Stimulated activated CD4-positive, alpha-beta T cell treated with anti-CD3 and anti-CD28 coated beads, Interleukin-1b, Interleukin-23, amount 100 ng/mL, for 4 hours (primary cell): Measurements from ENCODE around the gene PDLIM7.
"Not testable (repeated sequence)": the region's sequence is repeated elsewhere in the genome, so short reads cannot be mapped to it uniquely, and the experiment has no call there.

Experiments used
- DNase-seq, 2 donors: peaks; one replicate each; pipeline ENCODE4 v3.0.0-alpha.2; 2020; ENCODE audit warnings: low read depth in 2 of 2

PDLIM7 gene, protein sequence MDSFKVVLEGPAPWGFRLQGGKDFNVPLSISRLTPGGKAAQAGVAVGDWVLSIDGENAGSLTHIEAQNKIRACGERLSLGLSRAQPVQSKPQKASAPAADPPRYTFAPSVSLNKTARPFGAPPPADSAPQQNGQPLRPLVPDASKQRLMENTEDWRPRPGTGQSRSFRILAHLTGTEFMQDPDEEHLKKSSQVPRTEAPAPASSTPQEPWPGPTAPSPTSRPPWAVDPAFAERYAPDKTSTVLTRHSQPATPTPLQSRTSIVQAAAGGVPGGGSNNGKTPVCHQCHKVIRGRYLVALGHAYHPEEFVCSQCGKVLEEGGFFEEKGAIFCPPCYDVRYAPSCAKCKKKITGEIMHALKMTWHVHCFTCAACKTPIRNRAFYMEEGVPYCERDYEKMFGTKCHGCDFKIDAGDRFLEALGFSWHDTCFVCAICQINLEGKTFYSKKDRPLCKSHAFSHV

DNA sequence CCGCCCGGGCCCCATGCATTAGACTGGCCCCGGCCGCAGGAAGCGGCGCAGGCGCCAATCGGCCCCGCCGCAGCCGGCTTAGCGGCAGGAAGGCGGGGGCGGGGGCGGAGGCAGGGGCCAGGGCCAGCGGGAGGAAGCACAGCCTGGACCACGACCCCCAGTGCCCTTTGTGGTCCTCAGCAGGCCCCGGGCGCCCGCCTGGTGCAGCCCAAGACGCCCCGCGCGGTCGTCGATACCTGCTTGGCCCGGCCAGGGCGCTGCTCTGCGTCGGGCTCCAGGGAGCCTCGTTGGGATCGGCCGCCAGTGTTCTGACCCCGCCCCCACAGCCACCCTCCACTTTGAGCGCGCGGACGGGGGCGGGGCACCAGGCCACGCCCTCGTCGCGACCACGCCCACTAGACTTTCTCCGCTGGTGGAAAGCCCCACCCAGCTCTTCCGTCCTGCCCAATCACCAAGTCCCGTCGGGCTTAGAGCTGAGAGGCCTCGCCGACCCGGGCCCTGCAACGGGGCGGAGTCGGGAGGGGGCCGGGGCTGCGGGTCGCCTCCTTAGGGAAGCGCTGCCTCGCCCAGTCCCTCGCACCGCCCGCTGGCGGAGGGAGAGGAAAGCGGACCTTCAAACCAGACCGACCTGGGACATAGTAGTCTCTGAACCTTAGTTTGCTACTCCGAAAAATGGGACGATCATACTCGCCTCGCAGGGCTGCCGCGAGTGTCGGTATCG, at the start of gene PDLIM7:
Gene PDLIM7, minus strand, starts transcription at position 313 of the 721 bp plus-strand sequence. CDS start 1,092 bp downstream, outside the sequence.
- peak; percentile 94 for DNase-seq

DNA sequence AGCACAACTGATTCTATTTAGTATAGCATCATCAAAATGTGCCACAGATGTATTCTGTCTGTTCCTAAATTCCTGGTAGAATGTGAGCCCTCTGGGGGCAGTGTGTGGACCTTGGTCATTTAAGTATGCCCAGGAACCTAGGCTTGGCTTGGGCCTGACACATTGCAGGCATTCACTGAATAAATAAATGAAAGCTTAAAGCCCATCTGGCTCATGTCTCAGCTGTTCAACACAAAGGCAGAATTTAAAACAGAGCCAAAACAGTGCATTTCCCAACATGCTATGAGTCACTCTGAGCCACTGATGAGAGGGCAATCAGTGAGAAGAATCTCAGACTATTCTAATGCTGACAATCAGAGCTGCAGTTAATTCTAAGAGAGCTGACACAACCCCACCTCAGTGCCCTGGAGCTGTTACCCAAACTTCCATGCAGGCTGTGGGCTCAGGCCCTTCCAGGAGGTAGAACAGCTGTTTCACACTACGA, 48.9 kb upstream of the PDLIM7 start:
- DNase-seq: no peak

DNA sequence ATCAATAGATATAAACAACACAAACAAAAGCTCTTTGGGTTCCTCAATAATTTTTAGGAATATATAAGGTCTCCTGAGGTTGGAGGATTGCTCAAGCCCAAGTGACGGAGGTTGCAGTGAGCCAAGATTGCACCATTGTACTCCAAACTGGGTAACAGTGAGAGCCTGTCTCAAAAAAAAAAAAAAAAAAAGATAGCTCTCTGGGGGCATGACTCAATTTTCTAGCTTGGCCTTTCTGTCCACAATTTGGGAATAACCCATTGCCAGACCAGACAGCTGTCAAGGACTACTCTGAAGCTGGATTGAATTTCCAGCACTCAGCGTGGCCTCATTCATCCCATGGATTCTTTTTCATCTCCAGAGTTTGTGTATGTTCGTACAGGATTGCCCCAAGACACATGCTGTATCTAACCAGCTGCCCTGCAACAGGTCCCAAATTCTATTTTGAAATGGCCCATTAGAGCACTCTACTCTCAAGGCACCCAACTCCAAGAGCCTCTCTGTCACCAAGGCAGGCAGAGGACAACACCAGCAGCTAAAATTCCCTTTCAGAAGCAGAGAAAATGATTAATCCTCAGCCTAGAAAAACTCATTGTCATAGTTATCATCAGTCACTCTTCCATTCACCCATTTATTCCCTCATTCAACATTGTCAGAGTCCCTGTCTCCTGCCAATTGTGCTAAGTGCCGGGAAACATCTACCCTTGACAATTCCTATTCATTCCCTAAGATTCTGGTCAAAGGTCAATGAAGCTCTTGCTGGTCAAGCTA, 48.3 kb upstream of the PDLIM7 start:
- DNase-seq: no peak

DNA sequence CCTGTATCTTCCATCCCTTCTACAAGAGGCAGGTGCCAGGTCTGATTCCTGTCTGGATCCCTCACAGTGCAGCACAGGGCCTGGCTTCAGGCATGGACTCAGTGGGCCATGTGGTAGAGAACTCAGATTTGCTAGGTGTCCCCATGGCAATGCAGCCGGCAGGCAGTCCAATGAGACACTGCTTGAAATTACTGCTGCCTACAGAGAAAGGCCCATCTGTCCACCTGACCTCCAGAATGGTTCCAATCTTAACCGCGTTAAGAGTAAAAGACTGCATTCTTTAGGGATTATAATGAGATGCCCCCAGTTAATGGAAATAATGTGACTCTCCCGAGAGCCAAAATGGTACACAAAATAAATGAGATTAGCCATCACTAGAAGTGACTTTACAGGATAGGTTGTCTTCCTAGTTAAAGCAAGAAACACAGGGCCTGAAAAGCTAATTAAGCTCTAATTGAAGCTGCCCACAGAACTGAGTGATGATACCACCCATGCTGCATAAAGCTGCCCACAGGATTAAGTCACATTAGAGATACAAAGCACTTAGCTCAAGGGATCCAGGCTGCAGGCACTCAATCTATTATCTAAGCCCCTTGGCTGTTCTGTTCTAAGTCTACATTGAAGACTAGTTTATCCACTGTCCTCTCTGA, 45.5 kb upstream of the PDLIM7 start:
- no peak for DNase-seq

DNA sequence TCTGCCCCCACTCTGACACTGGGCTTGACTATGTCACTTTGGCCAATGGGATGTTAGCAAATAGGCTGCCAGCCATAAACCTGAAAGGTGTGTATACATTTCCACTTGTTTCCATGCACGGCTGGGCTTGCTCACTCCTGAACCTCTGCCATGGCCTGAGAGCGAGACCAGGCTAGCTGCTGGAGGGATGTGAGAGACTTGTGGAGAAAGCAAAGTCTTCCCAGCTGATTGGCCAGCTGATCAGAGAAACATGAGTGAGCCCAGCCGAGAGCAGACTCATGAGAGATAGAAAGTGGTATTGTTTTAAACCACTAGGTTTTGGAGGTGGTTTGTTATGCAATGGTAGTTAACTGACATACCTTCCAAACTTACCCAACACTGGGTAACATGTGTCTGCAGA, 43.0 kb upstream of the PDLIM7 start:
- no peak for DNase-seq

DNA sequence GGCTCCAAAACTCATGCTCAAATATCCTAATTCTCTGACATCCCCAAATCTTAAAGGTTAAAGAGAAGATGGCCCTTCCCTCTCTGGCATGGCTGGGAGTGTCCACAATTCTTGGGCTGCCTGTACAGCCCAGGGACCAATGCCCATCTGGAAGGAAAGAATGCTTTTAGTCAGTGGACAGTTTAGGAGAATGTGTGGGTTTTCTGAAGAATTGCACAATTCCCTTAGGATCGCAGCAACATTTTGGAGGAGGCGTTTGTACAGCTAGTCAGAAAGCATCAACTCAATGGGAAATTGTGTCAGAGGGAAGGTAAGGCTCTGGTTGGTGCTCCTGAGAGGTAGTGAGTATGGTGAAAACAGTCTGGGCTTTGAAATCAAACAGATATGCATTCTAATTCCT, 42.0 kb upstream of the PDLIM7 start:
- no peak for DNase-seq

DNA sequence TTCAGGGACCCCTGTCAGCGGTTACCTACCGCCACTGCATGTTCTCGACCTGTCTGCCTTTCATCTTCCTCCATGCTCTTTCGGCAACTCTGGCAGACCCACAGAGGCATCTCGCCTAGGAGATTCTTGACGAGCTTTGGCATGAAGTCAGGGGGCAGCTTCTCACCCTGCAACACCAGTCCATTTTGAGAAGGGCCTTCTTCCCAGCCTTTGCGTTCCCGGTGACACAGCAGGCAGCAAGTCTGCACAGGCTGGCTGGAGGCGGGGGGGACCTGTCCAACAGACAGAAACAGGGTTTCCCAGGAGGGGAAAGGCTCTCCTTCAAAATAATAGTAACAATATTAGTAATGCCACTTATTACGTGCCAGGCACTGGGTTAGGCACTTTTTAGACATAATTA, 41.5 kb upstream of the PDLIM7 start:
- no peak for DNase-seq

DNA sequence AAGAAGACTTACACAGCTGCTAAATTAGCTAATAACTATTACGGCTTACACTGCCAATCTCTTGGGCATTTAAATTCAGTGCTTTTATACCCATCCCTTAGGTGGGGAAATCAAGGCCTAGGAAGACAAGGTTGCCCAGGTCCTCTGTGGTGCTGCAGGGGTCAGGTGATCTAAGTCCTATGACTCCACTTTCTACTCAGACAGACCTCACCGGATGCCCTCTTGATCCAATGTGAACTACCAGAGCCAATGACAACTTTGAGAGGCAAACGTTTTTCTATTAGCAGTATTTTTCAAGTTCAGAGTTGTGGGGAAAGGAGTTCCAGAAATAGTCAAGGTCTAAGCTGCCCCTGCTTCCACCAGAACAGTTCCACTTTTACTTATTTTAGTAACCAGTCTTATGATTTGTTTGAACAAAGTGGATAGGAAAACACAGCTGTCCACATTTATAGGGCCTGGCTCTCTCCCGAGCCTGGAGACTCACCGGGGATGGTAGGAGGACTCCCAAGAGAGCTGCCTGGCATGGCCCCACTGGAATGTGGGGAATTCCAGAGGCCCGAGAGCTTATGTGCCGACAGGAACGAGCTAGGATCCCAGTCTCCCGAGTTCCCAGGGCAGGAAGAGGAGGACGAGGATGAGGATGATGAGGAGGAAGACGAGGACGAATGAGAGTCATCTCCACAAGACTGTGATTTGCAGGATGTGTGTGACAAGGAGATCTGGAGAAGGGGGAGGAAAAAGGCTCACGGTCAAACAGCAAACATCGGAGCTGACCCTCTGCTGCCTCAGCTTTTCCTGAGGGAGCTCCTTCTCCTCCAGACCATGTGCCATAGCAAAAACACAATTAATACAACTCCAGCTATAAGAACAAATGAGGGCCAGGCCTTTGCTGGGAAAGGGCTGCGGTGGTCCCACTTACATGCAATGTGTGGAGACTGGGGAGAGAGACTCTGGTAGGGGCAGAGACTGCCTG, 40.3 kb upstream of the PDLIM7 start:
- DNase-seq: no peak

DNA sequence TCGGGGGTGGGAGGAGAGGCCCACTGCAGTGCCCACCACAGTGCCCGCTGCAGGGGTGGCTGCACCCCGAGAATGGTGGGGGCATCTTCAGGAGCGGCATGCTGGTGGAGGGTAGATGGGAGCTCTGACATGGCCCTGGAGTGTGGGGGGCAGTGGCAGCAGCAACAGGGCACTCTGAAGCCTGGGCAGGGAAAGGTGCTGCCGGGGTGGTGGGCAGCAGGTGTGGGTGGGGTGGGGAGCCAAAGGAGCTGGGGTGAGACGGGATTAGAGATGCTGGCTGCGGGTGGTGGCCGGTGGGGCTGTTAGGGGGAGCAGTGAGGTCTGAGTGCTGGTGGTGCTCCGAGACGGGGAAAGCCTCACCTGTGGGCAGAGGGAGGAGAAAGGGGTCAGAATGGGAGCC, 39.0 kb upstream of the PDLIM7 start:
- no peak for DNase-seq

DNA sequence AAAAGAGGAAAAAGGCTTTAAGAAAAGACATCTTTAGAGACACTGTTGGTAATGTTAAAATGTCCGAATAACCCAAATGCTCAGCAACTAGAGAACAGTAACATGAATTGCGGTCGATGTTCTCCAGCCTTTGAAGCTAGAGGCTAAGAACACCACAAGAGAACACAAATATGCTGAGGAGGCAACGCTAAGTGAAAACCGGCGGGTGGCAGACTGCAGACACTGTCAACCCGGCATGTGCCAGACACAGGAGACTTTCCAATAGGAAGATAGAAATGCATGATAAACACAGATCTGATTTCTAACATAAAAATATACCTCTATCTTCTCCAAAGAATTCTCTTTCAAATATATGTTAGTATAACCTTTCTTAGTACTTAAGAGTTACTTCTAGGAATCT, 37.7 kb upstream of the PDLIM7 start:
- DNase-seq: no peak

DNA sequence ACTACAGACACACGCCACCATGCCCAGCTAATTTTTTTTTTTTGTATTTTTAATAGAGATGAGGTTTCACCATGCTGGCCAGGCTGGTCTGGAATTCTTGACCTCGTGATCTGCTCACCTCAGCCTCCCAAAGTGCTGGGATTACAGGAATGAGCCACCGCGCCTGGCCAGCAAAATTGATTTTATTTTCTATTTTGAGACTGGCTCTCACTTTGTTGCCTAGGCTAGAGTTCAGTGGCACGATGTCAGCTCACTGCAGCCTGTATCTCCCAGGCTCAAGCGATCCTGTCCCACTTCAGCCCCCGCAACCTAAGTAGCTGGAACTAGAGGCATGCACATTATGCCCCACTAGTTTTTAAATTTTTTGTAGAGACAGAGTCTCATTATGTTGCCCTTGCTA, 37.0 kb upstream of the PDLIM7 start:
- not testable (repeated sequence) for DNase-seq

DNA sequence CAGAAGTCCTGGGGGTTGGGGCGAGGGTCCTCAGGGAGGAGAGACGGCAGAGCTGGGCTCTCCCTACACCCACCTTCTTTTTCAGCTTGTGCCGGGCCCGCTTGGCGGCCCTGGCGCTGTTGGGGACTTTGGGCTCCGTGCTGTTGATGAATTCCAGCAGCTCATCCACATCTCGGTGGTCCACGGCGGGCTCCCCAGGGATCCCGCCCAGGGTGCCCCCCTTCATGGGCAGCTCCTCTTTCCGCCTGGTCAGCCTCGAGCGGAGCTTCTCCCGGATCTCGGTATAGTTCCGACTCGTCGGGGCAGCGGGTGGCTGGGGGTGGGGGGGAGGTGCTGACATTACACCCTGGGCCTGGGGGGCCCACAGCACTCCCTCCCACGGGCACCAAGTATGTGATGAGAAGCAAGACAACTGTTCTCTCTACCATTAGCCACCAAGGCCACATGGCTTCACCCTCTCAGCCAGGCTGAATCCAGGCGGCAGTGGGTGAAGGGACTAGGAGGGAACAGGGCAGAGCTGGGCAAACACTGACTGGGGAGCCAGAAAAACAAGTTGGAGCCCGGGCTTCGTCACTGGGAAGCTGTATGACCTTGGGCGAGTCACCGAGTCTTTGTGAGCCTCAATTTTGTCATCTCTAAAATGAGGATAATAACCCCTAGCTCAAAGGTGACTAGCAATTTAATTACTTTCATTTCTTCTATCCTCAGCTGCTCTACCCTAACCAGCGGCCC, 34.0 kb upstream of the PDLIM7 start:
- DNase-seq: no peak

DNA sequence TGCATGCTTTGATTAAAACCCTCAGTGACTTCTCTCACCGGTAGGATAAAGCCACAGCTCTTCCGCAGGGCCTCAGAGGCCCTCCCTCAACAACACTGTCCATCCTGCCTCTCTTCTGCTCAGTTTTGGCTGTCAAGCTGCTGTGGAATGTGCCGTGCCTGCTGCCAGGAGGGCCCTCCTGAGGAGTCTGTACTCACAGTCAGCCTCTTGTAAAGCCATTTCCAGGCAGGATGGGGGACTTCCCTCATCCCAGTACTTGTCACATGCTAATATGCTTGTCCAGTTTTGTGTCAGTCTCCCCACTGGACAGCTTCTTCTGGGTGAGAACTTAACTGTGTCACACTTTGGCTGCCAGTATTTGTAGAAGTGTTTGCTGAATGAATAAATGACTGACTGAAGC, 33.2 kb upstream of the PDLIM7 start:
- DNase-seq: no peak

DNA sequence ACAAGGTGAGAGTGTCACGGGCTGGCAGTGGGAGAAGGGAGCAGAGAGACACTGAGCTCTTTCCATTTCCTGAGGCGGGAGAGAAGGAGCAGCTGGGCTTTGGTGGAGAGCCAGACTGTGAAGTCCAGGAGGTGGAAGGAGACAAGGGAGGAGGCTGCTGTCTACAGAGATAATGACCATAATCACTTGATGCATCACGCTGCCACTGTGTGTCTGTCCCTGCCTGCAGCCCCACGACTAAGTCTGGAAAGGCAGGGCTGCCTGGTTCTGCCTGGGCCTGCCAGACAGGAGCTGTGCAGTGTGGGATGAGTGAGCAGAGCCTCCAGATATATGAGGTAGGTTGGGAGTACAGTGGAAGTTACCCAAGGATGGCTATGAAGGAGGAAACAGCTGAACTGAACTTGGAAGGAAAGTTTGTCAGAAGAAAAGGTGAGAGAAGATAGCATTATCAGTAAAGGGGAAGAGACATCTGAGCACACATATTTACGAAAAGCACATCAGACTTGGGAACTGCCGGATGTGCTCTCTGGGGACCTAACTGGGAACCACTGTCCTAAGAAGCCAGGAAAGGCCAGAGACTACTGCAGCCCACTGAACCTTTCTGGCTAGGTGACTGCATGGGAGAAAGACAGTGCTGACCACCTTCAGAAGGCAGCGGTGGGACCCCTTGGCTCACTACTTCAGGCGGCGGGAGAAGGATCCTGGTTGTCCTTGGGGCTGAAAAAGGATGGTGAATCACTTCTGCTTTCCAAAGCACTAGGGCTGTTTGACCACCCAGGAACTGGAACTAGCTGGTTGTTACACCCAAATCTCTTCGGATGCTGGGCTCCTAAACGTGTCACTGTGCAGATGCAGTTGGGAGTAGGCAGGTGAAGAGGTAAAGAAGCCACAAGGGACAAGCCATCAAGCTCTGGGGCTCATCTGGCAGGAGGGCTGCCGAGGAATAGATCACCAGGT, 32.1 kb upstream of the PDLIM7 start:
- no peak for DNase-seq

DNA sequence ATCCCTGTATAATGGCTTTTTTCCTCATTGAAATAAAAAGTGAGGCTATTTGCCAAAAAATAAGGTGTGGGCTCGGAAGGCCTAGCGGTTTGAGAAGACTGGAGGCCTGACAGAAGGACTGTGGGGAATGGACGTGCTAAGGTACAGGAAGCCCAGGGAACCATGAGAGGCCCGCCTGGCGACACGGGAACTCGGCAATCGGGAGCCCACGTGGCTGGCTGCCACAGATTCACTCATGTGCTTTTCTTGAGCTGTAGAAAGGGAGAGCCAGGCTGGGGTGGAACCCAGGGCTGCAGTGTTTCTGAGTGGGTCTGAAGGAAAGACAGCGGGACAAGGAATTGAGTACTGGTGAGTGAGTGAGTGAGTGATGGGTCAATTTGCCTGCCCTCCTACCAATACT, 31.2 kb upstream of the PDLIM7 start:
- DNase-seq: no peak

DNA sequence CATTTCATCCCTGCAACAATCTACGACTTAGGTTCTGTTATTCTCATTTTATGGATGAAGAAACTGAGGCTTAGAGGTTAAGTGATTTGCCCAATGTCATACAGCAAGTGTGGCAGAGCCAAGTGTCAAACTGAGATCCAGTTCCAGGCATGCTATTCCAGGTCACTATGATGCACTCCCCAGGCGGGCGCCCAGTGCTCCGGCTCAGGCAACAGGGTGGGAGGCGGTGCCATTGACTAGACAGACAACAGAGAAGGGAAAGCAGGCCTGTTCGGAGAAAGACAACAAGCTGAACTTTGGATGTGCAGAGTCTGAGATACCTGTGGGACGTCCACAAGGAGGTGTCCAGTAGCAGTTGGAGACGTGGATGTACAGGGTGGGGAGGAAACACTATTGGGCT, 30.2 kb upstream of the PDLIM7 start:
- no peak for DNase-seq

DNA sequence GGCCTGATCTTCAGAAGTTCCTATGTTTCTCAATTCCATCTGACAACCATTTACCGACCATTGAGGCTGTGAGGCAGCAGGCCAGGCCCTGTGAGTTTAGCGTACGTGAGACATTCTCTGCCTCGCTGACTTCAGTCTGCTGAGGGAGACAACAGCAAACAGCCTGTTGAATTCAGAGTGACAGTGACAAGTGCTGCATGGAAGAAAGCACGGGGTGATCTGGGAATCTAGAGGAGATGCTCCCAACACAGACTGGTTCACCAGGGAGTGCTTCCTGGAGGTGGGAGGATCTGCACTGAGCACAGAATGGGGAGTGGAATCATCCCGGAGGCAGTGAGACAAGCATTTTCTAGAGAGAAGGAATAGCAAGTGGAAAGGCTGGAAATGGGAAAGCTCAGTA, 29.4 kb upstream of the PDLIM7 start:
- DNase-seq: no peak

DNA sequence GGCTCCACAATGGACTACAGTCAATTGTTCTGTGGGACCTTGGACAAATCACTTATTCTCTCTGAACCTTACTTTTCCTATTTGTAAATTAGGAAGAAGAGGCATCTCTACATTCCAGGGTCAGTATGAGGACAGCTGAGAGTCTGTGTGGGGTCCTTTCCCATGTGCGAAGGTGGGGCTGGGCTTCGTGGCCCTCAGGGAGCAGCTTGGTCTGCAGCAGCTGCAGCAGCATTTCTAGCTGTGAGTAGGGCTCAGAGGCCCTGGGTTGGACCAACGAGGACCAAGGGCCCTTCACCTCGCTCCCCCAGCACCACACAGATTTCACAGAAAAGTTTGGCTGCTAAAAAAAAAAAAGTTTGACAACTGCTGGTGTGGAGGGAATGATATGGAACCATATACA, 28.8 kb upstream of the PDLIM7 start:
- no peak for DNase-seq
